ENCODE measurements around the gene TAL2.

TAL2 gene

GRCh38 chr9:105651806-105652205 is 10.5 kb upstream of the TAL2 start:
- no peak overlapping the region for H3K9ac ChIP-seq (ENCODE audit: low read length)

DNA sequence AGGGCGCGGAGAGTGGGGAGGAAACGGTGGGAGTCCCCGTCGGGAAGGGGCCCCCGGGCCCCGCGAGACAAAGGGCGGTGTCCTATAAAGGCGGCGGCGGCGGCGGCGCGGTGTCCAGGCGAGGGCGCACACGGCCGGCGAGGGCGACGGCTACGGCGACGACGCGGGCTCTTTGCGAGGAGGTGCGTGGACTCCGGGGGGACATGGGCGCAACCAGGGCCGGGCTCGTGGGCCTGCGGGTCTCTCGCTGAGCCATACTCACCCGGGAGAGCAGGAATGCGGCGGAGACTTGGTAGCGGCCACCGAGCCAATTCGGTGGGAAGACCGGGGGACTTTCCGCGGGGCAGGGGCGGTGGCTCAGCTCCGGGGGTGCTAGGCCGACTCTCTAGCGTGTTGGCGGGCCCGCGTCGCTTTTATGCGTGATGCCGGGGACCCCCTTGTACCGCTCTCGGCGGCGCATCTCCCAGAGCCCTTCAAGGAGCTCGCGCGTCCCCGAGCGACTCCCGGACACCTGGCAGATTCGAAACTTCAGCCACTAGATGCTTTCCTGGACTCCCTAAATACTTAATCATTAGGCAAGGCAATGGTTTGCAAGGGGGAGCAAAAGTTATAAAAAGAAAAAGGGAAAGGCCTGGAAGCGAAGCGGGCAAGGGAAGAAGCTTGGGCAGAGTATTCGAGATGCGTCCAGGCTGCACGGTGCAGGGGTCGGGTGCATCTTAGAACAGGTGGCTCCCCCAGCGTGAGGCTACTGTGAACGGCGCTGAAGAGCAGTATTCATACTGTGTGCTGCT is 5.9 kb upstream of the TAL2 start:
- Histone ChIP-seq H3K27me3 (ENCODE audit: control insufficient read depth in 1 of 2, insufficient read depth in 2 of 2, low read length in 2 of 2) (peaks cover 10 to 19% of the 10 kb centered on the region in 2 donors), H3K27ac (ENCODE audit: low read depth, low read length) (no peak overlapping the region), H3K9ac (ENCODE audit: low read length) (no peak overlapping the region)

More at GRCh38 chr9:105651806-105652205, 10.5 kb upstream of the TAL2 start:
- no peaks in the 10 kb centered on the region for H3K9me3 ChIP-seq (ENCODE audit: low read length)
- peaks cover 4 to 12% of the 10 kb centered on the region in 2 donors for H3K27me3 ChIP-seq (ENCODE audit: control insufficient read depth in 1 of 2, insufficient read depth in 2 of 2, low read length in 2 of 2)
- H3K27ac ChIP-seq (ENCODE audit: low read depth, low read length), result no peak overlapping the region
- no peaks in the 10 kb centered on the region for H3K36me3 ChIP-seq (ENCODE audit: insufficient read depth, low read length)
- H3K4me3 ChIP-seq (ENCODE audit: low read depth in 1 of 2, low read length in 2 of 2), result no peak overlapping the region
- H3K4me1 ChIP-seq (ENCODE audit: insufficient read depth, low read length), result no peaks in the 10 kb centered on the region

GRCh38 chr9:105658351-105658750 is 3.9 kb upstream of the TAL2 start:
- no peak overlapping the region for H3K27ac ChIP-seq (ENCODE audit: low read depth, low read length)

More for the DNA sequence above, 5.9 kb upstream of the TAL2 start:
- no peaks in the 10 kb centered on the region for H3K36me3 ChIP-seq (ENCODE audit: insufficient read depth, low read length)
- peak overlapping the region; percentile 47 to 50 for H3K4me3 ChIP-seq (ENCODE audit: low read depth in 1 of 2, low read length in 2 of 2)
- no peaks in the 10 kb centered on the region for H3K4me1 ChIP-seq (ENCODE audit: insufficient read depth, low read length)
- H3K9me3 ChIP-seq (ENCODE audit: low read length), result no peaks in the 10 kb centered on the region

DNA sequence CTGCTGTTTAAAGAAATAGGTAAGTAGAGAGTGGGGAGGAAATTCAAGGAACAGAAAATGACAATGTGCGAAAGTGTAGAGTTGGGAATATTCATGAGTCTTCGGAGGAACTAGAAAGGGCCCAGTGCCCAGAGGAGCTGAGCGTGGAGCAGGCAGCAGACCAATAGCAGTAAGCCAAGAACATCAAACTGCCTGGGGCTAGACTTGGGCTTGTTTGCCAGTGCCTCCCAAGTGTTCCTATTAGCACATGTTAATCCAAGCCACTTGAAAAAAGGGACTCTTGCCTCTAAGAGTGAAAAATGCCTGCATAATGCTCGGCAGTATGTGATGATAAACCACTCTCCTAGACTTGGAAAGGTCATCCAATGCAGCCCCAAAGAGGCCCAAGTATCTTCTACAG is 1.2 kb upstream of the TAL2 start:
- no peaks in the 10 kb centered on the region for H3K9me3 ChIP-seq (ENCODE audit: low read length)
- H3K4me1 ChIP-seq (ENCODE audit: insufficient read depth, low read length), result no peaks in the 10 kb centered on the region
- no peak overlapping the region for H3K9ac ChIP-seq (ENCODE audit: low read length)
- no peak overlapping the region for H3K4me3 ChIP-seq (ENCODE audit: low read depth in 1 of 2, low read length in 2 of 2)
- peaks cover 10 to 14% of the 10 kb centered on the region in 2 donors for H3K27me3 ChIP-seq (ENCODE audit: control insufficient read depth in 1 of 2, insufficient read depth in 2 of 2, low read length in 2 of 2)
- no peak overlapping the region for H3K27ac ChIP-seq (ENCODE audit: low read depth, low read length)
- H3K36me3 ChIP-seq (ENCODE audit: insufficient read depth, low read length), result no peaks in the 10 kb centered on the region

More at GRCh38 chr9:105658351-105658750, 3.9 kb upstream of the TAL2 start:
- Histone ChIP-seq H3K9ac (ENCODE audit: low read length) (no peak overlapping the region), H3K4me3 (ENCODE audit: low read depth in 1 of 2, low read length in 2 of 2) (no peak overlapping the region), H3K27me3 (ENCODE audit: control insufficient read depth in 1 of 2, insufficient read depth in 2 of 2, low read length in 2 of 2) (peaks cover 10 to 19% of the 10 kb centered on the region in 2 donors), H3K9me3 (ENCODE audit: low read length) (no peaks in the 10 kb centered on the region), H3K36me3 (ENCODE audit: insufficient read depth, low read length) (no peaks in the 10 kb centered on the region), H3K4me1 (ENCODE audit: insufficient read depth, low read length) (no peaks in the 10 kb centered on the region)

- Histone ChIP-seq H3K4me1 (ENCODE audit: insufficient read depth, low read length) (no peaks in the 10 kb centered on the region), H3K9ac (ENCODE audit: low read length) (no peak overlapping the region)
Measured at GRCh38 chr9:105663914-105664313, 1.7 kb downstream of the TAL2 start.

GRCh38 chr9:105667867-105668266 is 5.6 kb downstream of the TAL2 start:
- Histone ChIP-seq H3K9me3 (ENCODE audit: low read length) (no peaks in the 10 kb centered on the region), H3K4me3 (ENCODE audit: low read depth in 1 of 2, low read length in 2 of 2) (no peak overlapping the region), H3K9ac (ENCODE audit: low read length) (no peak overlapping the region), H3K4me1 (ENCODE audit: insufficient read depth, low read length) (no peaks in the 10 kb centered on the region), H3K27me3 (ENCODE audit: control insufficient read depth in 1 of 2, insufficient read depth in 2 of 2, low read length in 2 of 2) (no peaks in the 10 kb centered on the region), H3K27ac (ENCODE audit: low read depth, low read length) (no peak overlapping the region), H3K36me3 (ENCODE audit: insufficient read depth, low read length) (no peaks in the 10 kb centered on the region)

More at GRCh38 chr9:105663914-105664313, 1.7 kb downstream of the TAL2 start:
- Histone ChIP-seq H3K27ac (ENCODE audit: low read depth, low read length) (no peak overlapping the region), H3K27me3 (ENCODE audit: control insufficient read depth in 1 of 2, insufficient read depth in 2 of 2, low read length in 2 of 2) (no peaks in the 10 kb centered on the region), H3K9me3 (ENCODE audit: low read length) (no peaks in the 10 kb centered on the region), H3K36me3 (ENCODE audit: insufficient read depth, low read length) (no peaks in the 10 kb centered on the region), H3K4me3 (ENCODE audit: low read depth in 1 of 2, low read length in 2 of 2) (no peak overlapping the region)

- no peak overlapping the region for H3K4me3 ChIP-seq (ENCODE audit: low read depth in 1 of 2, low read length in 2 of 2)
- no peaks in the 10 kb centered on the region for H3K36me3 ChIP-seq (ENCODE audit: insufficient read depth, low read length)
- H3K4me1 ChIP-seq (ENCODE audit: insufficient read depth, low read length), result no peaks in the 10 kb centered on the region
- H3K27ac ChIP-seq (ENCODE audit: low read depth, low read length), result no peak overlapping the region
- no peaks in the 10 kb centered on the region for H3K27me3 ChIP-seq (ENCODE audit: control insufficient read depth in 1 of 2, insufficient read depth in 2 of 2, low read length in 2 of 2)
- no peak overlapping the region for H3K9ac ChIP-seq (ENCODE audit: low read length)
- no peaks in the 10 kb centered on the region for H3K9me3 ChIP-seq (ENCODE audit: low read length)
Measured at GRCh38 chr9:105670315-105670714, 8.1 kb downstream of the TAL2 start.

DNA sequence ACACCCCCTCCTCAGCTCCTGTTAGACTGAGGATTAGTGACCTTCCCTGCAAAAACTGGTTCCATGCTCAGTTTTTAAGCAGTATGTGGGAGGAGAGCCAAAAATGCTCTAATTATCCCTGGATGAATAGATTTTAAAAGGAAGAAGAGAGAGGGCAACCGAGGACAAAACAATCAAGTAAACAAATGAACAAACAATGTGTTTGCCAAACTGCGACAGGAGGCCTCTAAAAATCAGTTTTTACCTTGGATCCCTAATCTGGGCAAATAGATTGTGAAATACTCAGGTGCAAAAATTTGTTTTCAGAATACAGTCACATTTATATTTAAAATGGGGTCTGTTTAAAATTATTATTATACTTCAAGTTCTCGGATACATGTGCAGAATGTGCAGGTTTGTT is 8.5 kb downstream of the TAL2 start:
- Histone ChIP-seq H3K4me3 (ENCODE audit: low read depth in 1 of 2, low read length in 2 of 2) (no peak overlapping the region), H3K4me1 (ENCODE audit: insufficient read depth, low read length) (no peaks in the 10 kb centered on the region), H3K9me3 (ENCODE audit: low read length) (no peaks in the 10 kb centered on the region), H3K9ac (ENCODE audit: low read length) (no peak overlapping the region), H3K36me3 (ENCODE audit: insufficient read depth, low read length) (no peaks in the 10 kb centered on the region), H3K27me3 (ENCODE audit: control insufficient read depth in 1 of 2, insufficient read depth in 2 of 2, low read length in 2 of 2) (no peaks in the 10 kb centered on the region), H3K27ac (ENCODE audit: low read depth, low read length) (no peak overlapping the region)

DNA sequence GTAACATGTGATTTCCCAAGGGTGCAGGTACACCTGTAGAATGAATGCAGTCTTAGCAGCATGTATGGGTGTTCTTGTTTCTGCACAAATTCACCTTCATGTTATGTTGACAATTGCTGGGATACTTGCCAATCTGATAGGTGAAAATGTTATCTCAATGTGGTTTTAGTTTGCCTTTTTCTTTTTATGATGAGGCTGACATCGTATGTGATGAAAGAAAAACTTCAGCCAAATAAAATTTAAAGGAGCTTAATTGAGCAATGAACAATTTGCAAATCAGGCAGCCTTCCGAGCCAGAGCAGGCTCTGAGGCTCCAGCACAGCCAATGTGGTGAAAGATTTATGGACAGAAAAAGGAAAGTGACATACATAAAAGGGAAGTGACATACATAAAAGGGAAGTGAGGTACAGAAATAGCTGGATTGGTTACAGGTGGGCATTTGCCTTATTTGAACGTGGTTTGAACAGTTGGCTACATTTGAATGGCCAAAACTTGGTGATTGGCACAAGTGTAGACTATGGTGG is 10.5 kb downstream of the TAL2 start:
- Histone ChIP-seq H3K9me3 (ENCODE audit: low read length) (no peaks in the 10 kb centered on the region), H3K4me1 (ENCODE audit: insufficient read depth, low read length) (no peaks in the 10 kb centered on the region), H3K27ac (ENCODE audit: low read depth, low read length) (no peak overlapping the region), H3K27me3 (ENCODE audit: control insufficient read depth in 1 of 2, insufficient read depth in 2 of 2, low read length in 2 of 2) (no peaks in the 10 kb centered on the region), H3K36me3 (ENCODE audit: insufficient read depth, low read length) (no peaks in the 10 kb centered on the region), H3K9ac (ENCODE audit: low read length) (no peak overlapping the region), H3K4me3 (ENCODE audit: low read depth in 1 of 2, low read length in 2 of 2) (no peak overlapping the region)

- Histone ChIP-seq H3K36me3 (ENCODE audit: insufficient read depth, low read length) (no peaks in the 10 kb centered on the region), H3K27me3 (ENCODE audit: control insufficient read depth in 1 of 2, insufficient read depth in 2 of 2, low read length in 2 of 2) (no peaks in the 10 kb centered on the region), H3K9ac (ENCODE audit: low read length) (no peak overlapping the region), H3K27ac (ENCODE audit: low read depth, low read length) (no peak overlapping the region), H3K4me3 (ENCODE audit: low read depth in 1 of 2, low read length in 2 of 2) (no peak overlapping the region), H3K4me1 (ENCODE audit: insufficient read depth, low read length) (no peaks in the 10 kb centered on the region), H3K9me3 (ENCODE audit: low read length) (no peaks in the 10 kb centered on the region)
Measured at GRCh38 chr9:105673850-105674387, 11.7 kb downstream of the TAL2 start.

GRCh38 chr9:105676351-105676923 is 14.2 kb downstream of the TAL2 start:
- no peaks in the 10 kb centered on the region for H3K27me3 ChIP-seq (ENCODE audit: control insufficient read depth in 1 of 2, insufficient read depth in 2 of 2, low read length in 2 of 2)
- H3K9me3 ChIP-seq (ENCODE audit: low read length), result no peaks in the 10 kb centered on the region
- no peak overlapping the region for H3K4me3 ChIP-seq (ENCODE audit: low read depth in 1 of 2, low read length in 2 of 2)
- H3K27ac ChIP-seq (ENCODE audit: low read depth, low read length), result no peak overlapping the region
- no peaks in the 10 kb centered on the region for H3K36me3 ChIP-seq (ENCODE audit: insufficient read depth, low read length)
- H3K9ac ChIP-seq (ENCODE audit: low read length), result no peak overlapping the region
- H3K4me1 ChIP-seq (ENCODE audit: insufficient read depth, low read length), result no peaks in the 10 kb centered on the region
